Vagina (tissue), 2 donors: ENCODE results near the gene NPSR1.

Source experiments
- POLR2A ChIP-seq, 2 donors: fragments of 450-650 bp; IDR thresholded peaks; one replicate each; pipeline ENCODE4 v1.6.1; 2017; ENCODE audit warnings: antibody characterized with exemption in 2 of 2, mild to moderate bottlenecking in 2 of 2, moderate library complexity in 2 of 2
- POLR2AphosphoS5 ChIP-seq, 2 donors: sonication (generic); formaldehyde crosslinking; IDR thresholded peaks; one replicate each; pipeline ENCODE4 v1.9.0; 2017; ENCODE audit warnings: antibody characterized with exemption in 2 of 2, mild to moderate bottlenecking in 2 of 2, low read depth in 1 of 2; ENCODE audit not compliant: insufficient read depth in 1 of 2
- TF ChIP-seq, protein P1 (sequence below), 3 experiments: fragments of 450-650 bp in 2 of 3; fragments of 200-600 bp in 1 of 3; sonication (generic) in 1 of 3; IDR thresholded peaks; one replicate each; pipeline ENCODE4 v1.5.1; 2017 to 2019; ENCODE audit warnings: antibody characterized with exemption in 3 of 3, mild to moderate bottlenecking in 2 of 3, moderate library complexity in 2 of 3

- TF ChIP-seq, protein P1, sequence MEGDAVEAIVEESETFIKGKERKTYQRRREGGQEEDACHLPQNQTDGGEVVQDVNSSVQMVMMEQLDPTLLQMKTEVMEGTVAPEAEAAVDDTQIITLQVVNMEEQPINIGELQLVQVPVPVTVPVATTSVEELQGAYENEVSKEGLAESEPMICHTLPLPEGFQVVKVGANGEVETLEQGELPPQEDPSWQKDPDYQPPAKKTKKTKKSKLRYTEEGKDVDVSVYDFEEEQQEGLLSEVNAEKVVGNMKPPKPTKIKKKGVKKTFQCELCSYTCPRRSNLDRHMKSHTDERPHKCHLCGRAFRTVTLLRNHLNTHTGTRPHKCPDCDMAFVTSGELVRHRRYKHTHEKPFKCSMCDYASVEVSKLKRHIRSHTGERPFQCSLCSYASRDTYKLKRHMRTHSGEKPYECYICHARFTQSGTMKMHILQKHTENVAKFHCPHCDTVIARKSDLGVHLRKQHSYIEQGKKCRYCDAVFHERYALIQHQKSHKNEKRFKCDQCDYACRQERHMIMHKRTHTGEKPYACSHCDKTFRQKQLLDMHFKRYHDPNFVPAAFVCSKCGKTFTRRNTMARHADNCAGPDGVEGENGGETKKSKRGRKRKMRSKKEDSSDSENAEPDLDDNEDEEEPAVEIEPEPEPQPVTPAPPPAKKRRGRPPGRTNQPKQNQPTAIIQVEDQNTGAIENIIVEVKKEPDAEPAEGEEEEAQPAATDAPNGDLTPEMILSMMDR (IDR thresholded peaks at IDR 0.05) = no peak
- no peak for TF ChIP-seq POLR2A (IDR thresholded peaks at IDR 0.05)
- no peak for TF ChIP-seq POLR2AphosphoS5 (IDR thresholded peaks at IDR 0.05; ENCODE audit: insufficient read depth in 1 of 2, low read depth in 1 of 2)
Measured at GRCh38 chr7:34673066-34673465, 15.0 kb downstream of the NPSR1 start.
